HG03175 (cell line): ENCODE measurements around the gene SLC17A5.
A peak's percentile ranks its signal among the peaks of the same experiment; 100 is the strongest.
"Not testable (repeated sequence)": the region's sequence is repeated elsewhere in the genome, so short reads cannot be mapped to it uniquely, and the experiment has no call there.

Source experiments
- ATAC-seq: cut with Tn5 transposase; IDR thresholded peaks from one replicate; pipeline ENCODE4 v1.9.1; 2021; ENCODE audit warnings: mild to moderate bottlenecking, moderate library complexity; ENCODE audit not compliant: unreplicated experiment

SLC17A5 gene, protein sequence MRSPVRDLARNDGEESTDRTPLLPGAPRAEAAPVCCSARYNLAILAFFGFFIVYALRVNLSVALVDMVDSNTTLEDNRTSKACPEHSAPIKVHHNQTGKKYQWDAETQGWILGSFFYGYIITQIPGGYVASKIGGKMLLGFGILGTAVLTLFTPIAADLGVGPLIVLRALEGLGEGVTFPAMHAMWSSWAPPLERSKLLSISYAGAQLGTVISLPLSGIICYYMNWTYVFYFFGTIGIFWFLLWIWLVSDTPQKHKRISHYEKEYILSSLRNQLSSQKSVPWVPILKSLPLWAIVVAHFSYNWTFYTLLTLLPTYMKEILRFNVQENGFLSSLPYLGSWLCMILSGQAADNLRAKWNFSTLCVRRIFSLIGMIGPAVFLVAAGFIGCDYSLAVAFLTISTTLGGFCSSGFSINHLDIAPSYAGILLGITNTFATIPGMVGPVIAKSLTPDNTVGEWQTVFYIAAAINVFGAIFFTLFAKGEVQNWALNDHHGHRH

DNA sequence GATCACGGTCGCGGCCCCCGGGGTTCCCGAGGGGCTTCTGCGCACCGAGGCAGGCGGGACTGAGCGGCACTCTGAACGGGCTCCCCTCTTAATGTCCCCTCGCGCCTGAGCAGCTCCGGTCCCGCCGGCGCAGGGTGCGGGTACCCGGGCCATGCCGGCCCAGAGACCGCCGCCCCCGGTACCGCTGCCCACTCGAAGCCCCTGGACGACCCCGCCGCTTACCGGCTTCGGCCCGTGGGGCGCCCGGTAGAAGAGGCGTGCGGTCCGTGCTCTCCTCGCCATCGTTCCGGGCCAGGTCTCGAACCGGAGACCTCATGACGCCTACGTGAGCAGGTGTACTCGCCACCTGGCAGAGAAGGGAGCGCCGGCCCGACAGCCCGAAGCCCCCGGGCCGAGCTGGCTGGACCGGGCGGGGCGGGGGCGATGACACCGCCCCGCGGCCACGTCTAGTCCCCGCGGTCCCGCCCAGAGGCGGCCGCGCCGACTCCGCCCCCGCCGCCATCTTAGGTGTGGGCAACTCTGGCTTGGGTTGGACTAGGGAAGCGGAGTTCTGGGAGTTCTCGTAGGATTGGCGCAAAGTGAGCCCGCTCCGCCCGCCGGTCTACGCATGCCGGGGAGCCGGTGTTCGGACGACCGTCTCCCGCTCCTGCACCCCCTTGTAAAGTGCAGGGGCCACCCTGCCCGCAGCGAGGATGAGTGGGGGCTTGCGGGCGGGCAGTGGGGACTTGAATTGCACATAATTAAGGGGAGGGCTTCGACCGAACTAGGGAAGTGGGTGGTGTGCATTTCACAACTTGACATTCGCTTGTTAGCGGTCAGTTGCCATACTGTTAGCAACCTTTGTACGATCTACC lies at the start of gene SLC17A5:
Gene SLC17A5 (minus strand): TSS at position 422 of the 854 bp plus-strand sequence. CDS start 106 bp downstream, at position 316.
- ATAC-seq = peak; percentile 87

DNA sequence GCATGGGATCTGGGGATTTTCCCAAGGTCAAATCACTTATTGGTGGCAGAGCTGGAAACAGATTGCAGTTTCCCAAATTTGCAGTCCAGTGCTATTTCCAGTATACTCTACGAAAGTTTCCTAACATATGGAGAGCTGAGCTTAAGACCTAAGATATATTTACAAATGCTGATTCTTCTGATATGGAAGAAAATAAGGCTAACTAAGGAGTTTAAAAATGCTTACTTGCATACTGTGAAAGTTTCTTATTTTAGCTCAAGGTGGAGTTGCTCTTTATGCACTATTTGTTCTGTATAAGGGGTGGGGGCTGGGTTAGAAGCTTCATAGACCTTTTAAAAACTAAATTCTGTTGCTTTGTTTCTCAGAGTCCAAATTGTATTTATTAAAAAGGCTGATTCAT lies 49.7 kb upstream of the SLC17A5 start:
- no peak for ATAC-seq

DNA sequence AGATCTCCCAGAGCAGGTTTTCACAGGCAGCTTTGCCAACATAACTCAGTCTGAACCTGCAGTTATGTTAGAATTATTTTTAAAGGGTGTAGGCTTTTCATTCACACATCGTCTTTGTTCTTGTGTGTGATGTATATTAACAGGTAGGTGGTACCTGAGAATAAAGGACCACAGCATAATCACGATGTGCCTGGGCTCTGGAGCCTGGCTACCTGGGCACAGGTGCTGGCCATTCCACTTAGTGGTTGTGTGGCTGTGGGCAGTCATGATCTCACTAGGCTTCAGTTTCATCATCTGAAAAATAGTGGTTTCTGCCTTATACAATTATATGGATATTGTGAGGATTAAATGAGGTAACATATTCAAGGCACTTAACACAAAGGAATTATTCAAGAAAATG lies 48.7 kb upstream of the SLC17A5 start:
- no peak for ATAC-seq

- ATAC-seq = no peak
Measured at GRCh38 chr6:73699676-73700459, 46.1 kb upstream of the SLC17A5 start.

GRCh38 chr6:73696966-73697655 lies 43.3 kb upstream of the SLC17A5 start:
- no peak for ATAC-seq

DNA sequence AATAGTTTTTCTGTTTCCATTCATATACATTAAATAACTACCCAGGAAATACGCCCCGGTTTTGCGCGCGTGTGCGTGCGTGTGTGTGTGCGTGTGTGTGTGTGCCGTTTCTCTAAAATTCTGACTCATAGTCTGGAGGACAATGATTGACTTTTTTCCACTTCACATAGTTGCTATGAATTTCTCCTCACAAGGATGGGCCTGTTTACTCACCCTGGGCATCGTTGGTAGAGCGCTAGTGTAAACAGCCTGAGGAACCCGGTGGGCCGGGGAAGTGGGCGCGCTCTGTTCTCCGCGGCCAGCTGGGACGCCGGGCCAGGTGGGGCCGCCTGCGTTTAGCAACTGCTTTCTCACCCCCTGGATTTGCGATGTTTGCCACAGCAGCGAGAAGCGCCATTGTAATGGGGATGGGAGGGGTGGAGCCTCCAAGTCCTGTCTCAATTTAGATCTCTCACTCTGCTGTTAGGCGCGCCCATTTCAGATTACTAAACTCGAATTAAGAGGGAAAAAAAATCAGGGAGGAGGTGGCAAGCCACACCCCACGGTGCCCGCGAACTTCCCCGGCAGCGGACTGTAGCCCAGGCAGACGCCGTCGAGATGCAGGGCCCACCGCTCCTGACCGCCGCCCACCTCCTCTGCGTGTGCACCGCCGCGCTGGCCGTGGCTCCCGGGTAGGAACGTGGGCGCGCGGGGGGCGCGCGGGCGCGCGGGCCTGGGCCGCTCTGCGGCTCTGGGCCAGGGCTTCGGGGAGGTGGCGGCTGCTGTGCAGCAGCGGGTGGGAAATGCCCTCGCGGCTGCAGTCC lies 42.0 kb upstream of the SLC17A5 start, which contains the start of gene CD109:
Gene CD109 (plus strand): TSS at position 585 of the 803 bp plus-strand sequence. CDS start 13 bp downstream, at position 598.
- ATAC-seq = peak; percentile 71

DNA sequence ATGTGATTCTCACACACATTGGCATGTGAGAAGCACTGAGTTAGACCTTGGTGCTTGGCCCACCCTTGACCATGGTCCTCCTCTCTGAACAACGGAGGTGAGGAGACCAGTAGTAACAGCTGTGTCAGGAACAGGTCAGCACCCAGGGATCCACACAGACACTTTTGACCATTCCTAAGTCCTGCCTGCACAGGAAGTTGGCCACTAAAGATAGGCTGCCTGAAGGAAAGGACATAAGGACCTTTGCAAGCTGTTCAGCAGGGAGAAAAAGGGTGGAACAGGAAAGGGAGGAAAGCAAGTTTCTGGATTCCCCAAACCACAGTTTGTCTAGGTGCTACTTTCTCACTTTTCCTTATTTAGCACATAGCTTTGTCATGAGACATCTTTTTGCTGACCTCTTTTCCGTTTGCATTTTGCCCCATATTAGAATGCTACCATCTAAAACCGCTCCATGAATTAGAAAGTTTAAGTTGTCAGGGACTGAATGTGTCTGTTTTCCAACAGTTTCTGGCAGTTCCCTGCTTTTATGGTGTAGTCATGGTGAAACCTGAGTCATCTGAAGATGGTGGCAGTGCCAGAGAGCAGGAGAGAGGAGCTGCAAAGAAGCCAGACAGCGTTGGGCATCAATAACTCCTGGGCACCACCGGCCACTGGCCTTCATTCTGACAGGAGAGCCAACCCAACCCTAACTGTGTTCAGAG lies 41.1 kb upstream of the SLC17A5 start:
- ATAC-seq = no peak

- no peak for ATAC-seq
Measured at GRCh38 chr6:73691512-73691911, 37.7 kb upstream of the SLC17A5 start.

- no peak for ATAC-seq
Measured at GRCh38 chr6:73690056-73690455, 36.3 kb upstream of the SLC17A5 start.

DNA sequence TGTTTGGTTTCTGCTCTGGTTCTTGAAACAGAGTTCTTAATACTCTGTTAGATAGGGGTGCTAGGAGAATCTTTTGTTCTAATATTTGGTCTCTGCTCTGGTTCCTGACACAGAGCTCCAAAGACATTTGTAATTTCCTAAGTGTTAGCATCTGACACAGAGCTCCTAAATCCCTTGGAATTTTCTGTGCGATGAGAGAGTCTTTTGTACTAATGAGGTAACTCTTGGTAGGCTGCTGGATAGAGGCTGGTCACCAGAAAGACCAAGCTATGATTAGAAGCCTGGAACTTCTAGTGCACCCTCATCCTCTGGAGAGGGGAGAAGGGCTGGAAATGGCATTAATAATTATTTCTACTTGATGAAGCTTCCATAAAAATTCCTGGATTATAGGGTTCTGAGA lies 34.6 kb upstream of the SLC17A5 start:
- ATAC-seq = no peak

- not testable (repeated sequence) for ATAC-seq
Measured at GRCh38 chr6:73683574-73683973, 29.8 kb upstream of the SLC17A5 start.

DNA sequence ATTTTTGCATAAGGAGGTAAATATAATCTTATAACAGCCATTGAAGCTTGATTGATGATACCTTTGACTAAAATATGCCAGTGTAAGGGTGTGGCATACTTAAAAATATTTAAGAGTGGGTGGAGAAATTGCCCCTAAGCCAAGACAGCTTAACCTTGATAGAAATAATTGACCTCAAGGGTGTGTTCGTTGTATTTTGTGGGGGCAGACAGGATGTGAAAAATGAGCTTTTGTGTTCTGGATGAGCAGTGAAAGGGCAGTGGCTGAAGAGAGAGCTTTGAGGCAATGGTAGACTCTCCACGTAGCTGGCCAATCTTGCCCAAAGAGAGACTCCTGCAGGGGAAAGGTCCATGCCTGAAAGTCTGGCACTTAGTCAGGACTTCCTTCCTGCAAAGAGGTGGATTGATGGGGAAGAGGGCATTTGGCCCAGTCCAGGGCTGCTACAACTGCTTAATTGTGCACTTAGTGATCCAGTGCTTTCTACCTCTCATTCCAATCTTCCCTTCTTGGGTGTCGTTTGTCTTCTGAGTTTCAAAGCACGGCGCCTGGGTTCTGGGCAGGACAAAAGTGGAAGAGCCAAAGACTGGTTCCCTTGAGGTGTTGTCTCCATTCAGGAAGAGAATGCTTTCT lies 26.6 kb upstream of the SLC17A5 start:
- no peak for ATAC-seq

- ATAC-seq = not testable (repeated sequence)
Measured at GRCh38 chr6:73679846-73680245, 26.1 kb upstream of the SLC17A5 start.

DNA sequence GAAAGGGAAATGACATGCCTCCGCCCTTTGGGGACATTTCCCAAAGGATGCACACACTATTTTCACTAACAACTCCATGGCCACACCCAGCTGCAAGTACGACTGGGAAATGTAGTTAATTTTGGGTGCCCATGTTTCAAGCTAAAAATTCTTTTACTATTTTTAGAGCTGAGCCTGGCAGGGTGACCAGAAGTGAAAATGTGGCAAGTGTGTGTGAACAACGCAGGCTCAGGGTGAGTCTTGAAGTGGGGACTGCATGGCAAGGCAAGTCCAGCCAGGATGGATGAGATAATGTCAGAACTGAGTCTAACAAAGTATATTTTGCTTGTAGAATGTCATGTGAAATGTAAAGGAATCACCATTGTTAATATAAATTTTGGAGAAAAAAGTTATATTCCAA lies 25.2 kb upstream of the SLC17A5 start:
- ATAC-seq = no peak

GRCh38 chr6:73675466-73676098 lies 21.8 kb upstream of the SLC17A5 start:
- ATAC-seq = peak; percentile 95

DNA sequence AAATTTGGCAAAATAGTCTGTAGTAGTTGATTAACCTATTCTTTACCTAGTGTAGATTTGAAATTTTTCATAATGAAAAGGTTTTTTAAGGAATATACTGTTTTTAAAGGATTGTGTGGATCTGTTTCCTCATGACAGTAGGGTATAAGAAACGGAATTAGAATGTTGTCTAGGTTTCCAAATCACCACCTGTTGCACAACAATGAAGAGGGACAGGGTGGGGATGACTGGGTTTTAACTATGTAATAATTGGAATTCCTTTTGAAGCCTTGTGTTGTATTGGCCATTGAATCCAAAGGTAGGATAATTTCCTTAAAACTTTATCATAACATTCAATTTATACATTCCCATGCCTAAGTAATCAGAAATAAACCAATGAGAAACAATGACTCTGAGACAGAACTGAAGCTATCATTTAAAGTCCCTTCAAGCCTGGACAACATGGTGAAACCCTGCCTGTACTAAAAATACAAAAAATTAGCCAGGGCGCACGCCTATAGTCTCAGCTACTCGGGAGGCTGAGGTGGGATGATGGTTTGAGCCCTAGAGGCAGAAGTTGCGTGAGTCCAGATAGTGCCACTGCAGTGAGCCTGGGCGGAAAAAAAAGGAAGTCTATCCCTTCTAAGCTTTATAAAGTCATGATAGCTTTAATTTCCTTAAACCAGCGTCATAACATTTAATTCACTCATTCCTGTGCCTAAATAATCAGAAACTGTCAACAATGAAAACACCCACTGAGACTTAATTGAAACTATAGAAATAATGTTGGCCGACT lies 18.3 kb upstream of the SLC17A5 start:
- ATAC-seq = no peak

GRCh38 chr6:73669005-73669404 lies 15.2 kb upstream of the SLC17A5 start:
- no peak for ATAC-seq
